NCI-H69 (cell line): ENCODE results near the gene MRE11.
A peak's percentile ranks its signal among the peaks of the same experiment; 100 is the strongest.
"Not testable (repeated sequence)": the region's sequence is repeated elsewhere in the genome, so short reads cannot be mapped to it uniquely, and the experiment has no call there.

ENCODE experiments used
- DNase-seq: peaks from one replicate; lab custom pipeline; 2025; lab: John Stamatoyannopoulos, UW

The MRE11 gene

GRCh38 chr11:94506513-94506912, 12.9 kb upstream of the MRE11 start:
- DNase-seq: not testable (repeated sequence)

- DNase-seq: peak; percentile 65
Observed at GRCh38 chr11:94504689-94505293, 11.1 kb upstream of the MRE11 start.

- peak; percentile 23 for DNase-seq
Observed at GRCh38 chr11:94501522-94501921, 7.9 kb upstream of the MRE11 start.

DNA sequence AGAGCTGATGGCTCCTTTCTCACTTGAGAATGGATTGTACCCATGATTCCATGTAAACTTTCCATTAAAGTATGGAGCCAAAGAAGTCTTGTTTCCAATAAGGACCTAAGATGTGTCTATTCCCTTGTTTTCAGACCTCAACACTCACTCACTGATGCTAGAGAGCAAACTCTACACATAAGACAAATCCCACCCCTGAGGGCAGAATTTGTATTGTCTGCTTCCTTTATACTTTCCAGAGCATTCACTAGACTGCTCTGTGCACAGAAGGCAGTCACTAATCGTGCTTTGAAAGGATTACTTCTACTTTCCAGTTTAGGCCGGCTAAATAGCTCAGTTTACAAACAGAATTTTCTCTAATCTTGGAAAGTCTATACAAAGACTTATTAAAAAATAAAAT, 6.5 kb upstream of the MRE11 start:
- DNase-seq: no peak

DNA sequence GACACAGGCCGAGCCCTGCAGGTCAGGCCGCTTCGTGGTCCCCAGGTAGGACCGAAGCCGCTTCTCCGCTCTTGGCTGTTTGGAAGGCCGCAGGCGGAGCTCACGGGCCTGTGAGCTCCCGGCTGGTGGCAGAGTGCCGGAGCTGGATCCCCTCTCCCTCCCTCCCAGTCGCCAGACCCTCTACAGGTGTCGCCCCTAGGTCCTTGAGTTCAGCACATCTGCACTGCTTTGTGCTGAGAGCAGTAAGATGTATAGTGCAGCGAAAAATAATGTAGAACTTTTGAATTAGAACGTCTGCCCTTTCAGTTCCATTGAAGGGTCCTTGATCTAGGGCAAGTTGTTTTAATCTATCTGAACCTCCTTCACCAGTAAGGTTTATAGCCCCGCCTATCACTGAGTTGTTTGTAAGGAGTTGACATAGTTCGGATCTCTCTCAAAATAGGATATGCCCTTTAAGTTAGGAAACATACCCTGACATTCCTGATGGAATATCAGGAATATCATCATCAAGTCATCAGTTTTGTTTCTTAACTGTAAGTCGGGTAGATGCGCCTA, 559 bp upstream of the MRE11 start:
- peak; percentile 46 for DNase-seq

DNA sequence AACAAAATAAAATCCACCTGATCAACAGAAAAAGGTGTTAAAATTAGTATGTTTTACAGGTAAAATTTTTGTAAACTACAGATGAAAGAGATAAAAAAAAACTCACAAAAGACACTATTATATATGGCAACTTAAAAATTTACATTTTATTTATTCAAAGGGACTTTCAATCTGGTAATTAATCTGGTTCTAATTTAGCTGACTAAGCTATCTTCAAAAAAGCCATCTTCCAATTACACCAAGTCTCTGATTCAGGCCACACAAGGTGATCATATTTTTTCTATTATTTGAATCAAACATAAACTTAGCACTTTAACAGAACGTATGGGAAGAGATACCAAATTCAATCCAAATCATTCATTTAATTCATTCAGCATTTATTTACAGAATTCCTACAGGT, 7.6 kb downstream of the MRE11 start:
- no peak for DNase-seq

DNA sequence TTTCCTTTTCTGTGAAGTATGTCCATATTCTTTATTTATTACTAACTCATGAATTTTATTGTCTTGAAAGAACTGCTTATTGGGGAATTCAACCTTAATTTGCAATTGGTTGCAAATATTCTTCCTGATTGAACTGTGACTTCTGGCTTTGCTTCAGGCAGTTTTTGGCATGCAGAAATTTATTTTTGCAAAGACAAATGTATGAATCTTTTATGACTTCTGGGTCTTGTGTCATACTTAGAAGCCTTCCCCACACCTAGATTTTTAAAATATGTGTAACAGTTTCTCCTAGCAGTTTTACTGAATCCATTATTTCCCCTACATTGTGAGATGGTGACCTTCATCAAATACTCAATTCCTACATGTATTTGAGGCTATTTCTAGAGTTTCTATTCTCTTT, 12.3 kb downstream of the MRE11 start:
- no peak for DNase-seq

- DNase-seq: no peak
Observed at GRCh38 chr11:94477624-94478023, 16.0 kb downstream of the MRE11 start.

- no peak for DNase-seq
Observed at GRCh38 chr11:94472916-94473799, 20.5 kb downstream of the MRE11 start.

DNA sequence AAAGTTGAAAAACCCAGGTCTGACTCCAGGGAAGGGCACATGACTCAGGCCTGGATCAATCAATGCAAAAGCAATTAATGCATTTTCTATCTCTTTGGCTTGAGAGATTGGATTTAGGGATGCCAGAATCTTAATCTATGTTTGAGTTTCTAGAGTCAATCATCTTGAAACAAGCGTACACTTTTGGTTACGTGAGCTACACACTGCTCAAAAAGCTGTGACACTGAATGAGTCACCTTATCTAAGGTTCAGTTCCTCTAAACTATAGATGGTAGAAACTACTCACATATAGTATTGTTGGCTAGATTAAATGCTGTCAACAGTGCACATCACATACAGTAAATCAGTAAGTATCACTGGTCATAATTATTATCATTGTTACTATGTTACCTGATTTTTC, 24.2 kb downstream of the MRE11 start:
- DNase-seq: no peak

GRCh38 chr11:94459576-94459975, 34.1 kb downstream of the MRE11 start:
- DNase-seq: no peak

- no peak for DNase-seq
Observed at GRCh38 chr11:94457118-94458029, 36.3 kb downstream of the MRE11 start.

- no peak for DNase-seq
Observed at GRCh38 chr11:94455861-94456260, 37.8 kb downstream of the MRE11 start.

DNA sequence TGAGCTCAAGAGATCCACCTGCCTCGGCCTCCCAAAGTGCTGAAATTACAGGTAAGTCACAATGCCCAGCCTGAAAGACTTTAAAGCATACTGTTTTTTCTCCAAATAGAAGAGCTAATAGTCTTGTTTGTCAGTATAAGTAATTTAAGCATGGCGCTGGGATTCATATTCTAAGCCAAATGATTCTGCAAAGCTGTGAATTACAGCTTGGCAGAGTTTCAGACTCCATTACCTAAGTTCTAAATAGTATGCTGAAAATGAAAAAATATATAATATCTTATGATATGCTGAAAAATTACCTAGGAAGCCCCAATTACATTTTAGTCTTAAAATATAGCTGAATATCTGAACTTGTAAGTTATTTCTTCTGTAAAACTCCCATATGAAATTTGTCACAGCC, 39.3 kb downstream of the MRE11 start:
- no peak for DNase-seq

- no peak for DNase-seq
Observed at GRCh38 chr11:94452988-94453387, 40.7 kb downstream of the MRE11 start.

GRCh38 chr11:94450048-94450447, 43.6 kb downstream of the MRE11 start:
- DNase-seq: no peak

DNA sequence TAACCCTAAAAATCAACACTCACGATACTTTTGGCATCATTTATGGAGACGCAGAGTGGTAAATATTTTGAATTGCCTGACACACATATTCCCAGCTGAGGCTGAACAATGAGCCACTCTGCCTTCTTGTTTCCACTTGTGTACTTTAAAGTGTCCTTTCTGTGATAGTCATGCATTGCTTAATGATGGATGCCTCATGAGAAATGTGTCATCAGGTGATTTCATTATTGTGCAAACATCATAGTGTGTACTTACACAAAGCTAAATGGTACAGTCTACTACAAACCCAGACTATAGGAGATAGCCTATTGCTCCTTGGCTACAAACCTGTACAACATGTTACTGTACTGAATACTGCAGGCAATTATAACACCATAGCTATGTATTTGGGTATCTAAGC, 44.2 kb downstream of the MRE11 start:
- peak; percentile 86 for DNase-seq

- DNase-seq: peak; percentile 20
Observed at GRCh38 chr11:94449029-94449428, 44.6 kb downstream of the MRE11 start.

- DNase-seq: peak; percentile 55
Observed at GRCh38 chr11:94447149-94447548, 46.5 kb downstream of the MRE11 start.

GRCh38 chr11:94445641-94446040, 48.0 kb downstream of the MRE11 start:
- DNase-seq: no peak

DNA sequence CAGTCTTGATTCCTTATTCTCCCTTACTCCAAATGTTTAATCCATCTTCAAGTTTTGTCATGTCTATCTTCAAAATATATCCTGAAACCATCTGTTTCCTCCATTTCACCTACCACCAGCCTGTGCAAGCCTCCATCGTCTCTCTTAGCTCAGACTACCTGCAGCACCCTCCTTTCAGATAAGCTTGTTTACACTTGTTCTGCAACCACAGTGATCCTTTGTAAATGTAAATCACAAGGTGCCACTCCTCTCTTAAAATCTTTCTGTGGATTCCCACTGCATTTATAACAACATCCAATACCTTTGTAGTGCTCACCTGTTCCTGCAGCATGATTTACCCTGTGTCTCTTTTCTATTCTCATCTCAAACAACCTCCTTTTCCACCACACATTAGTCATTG, 60.6 kb downstream of the MRE11 start:
- DNase-seq: no peak

DNA sequence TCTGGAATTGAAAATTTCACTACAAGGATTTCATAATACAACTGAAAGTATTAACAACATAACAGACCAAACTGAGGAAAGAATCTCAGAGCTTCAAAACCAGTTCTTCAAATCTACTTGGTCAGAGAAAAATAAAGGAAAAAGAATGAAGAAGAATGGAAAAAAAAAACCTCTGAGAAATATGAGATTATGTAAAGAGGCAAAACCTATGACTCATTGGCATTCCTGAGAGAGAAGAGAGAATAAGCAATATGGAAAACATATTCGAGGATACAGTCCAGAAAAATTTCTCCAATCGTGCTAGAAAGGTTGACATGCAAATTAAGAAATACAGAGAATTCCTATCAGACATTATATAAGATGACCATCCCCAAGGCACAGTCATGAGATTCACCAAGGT, 69.0 kb downstream of the MRE11 start:
- DNase-seq: no peak
